B cell (primary cell): Measurements from ENCODE around the gene CRELD2.

Source experiments
- CTCF ChIP-seq: fragments of 200-600 bp; IDR thresholded peaks from one replicate; pipeline ENCODE4 v1.8.0; 2022; ENCODE audit warnings: antibody characterized with exemption, mild to moderate bottlenecking
- EZH2 ChIP-seq: IDR thresholded peaks from 2 replicates; pipeline ENCODE4 v1.6.1; 2012; ENCODE audit warnings: borderline replicate concordance, low read depth, mild to moderate bottlenecking, moderate library complexity, low read length; ENCODE audit not compliant: insufficient read depth, poor library complexity, severe bottlenecking

- TF ChIP-seq CTCF (no peak), EZH2 (no peak)
These were observed 51.5 kb downstream of the CRELD2 start for GRCh38 chr22:49969751-49970527.
